Trophoblast cell (in vitro differentiated cells and primary cell): ENCODE measurements around the gene GPATCH3.
A peak's percentile ranks its signal among the peaks of the same experiment; 100 is the strongest.

ENCODE experiments used
- DNase-seq, 2 donors: peaks; one replicate each; pipeline ENCODE4 v3.0.0-alpha.2; 2016
- H2AFZ ChIP-seq: 2 replicates; pipeline ENCODE4 v1.6.1; 2013; ENCODE audit warnings: low read length, moderate library complexity, mild to moderate bottlenecking; ENCODE audit not compliant: insufficient read depth, poor library complexity
- H2AK5ac ChIP-seq: 2 replicates; pipeline ENCODE4 v1.6.1; 2013; ENCODE audit warnings: mild to moderate bottlenecking, low read length
- H2BK120ac ChIP-seq: 2 replicates; pipeline ENCODE4 v1.6.1; 2013; ENCODE audit warnings: low read length, mild to moderate bottlenecking, moderate library complexity; ENCODE audit not compliant: insufficient read depth, poor library complexity
- H2BK12ac ChIP-seq: 2 replicates; pipeline ENCODE4 v1.6.1; 2013; ENCODE audit warnings: mild to moderate bottlenecking, low read length, moderate library complexity
- H2BK5ac ChIP-seq: 2 replicates; pipeline ENCODE4 v1.6.1; 2013; ENCODE audit warnings: low read length, low read depth, moderate library complexity, mild to moderate bottlenecking; ENCODE audit not compliant: poor library complexity
- H3K14ac ChIP-seq: 2 replicates; pipeline ENCODE4 v1.6.1; 2013; ENCODE audit warnings: mild to moderate bottlenecking, low read length
- H3K18ac ChIP-seq: 2 replicates; pipeline ENCODE4 v1.6.1; 2013; ENCODE audit warnings: mild to moderate bottlenecking, low read length
- H3K23ac ChIP-seq: 2 replicates; pipeline ENCODE4 v1.6.1; 2013; ENCODE audit warnings: low read length
- H3K27ac ChIP-seq: 2 replicates; pipeline ENCODE4 v1.5.1; 2013; ENCODE audit warnings: low read depth, mild to moderate bottlenecking, inconsistent platforms, low read length, moderate library complexity
- H3K27me3 ChIP-seq: 2 replicates; pipeline ENCODE4 v1.6.1; 2013; ENCODE audit warnings: inconsistent platforms, mild to moderate bottlenecking, low read length, moderate library complexity; ENCODE audit not compliant: insufficient read depth
- H3K36me3 ChIP-seq, 2 experiments: 1 replicate in 1 of 2; 2 replicates in 1 of 2; pipeline ENCODE4 v1.6.1; 2013; ENCODE audit warnings: low read length in 2 of 2, mild to moderate bottlenecking in 2 of 2, moderate library complexity in 1 of 2; ENCODE audit not compliant: insufficient read depth in 2 of 2, control insufficient read depth in 1 of 2
- H3K4ac ChIP-seq: 2 replicates; pipeline ENCODE4 v1.6.1; 2013; ENCODE audit warnings: low read depth, mild to moderate bottlenecking, low read length, moderate library complexity
- H3K4me1 ChIP-seq, 2 experiments: 1 replicate in 1 of 2; 2 replicates in 1 of 2; pipeline ENCODE4 v1.6.1; 2013; ENCODE audit warnings: low read length in 2 of 2, mild to moderate bottlenecking in 2 of 2, moderate library complexity in 1 of 2; ENCODE audit not compliant: insufficient read depth in 2 of 2, control insufficient read depth in 1 of 2
- H3K4me2 ChIP-seq: 2 replicates; pipeline ENCODE4 v1.6.1; 2013; ENCODE audit warnings: inconsistent platforms, mild to moderate bottlenecking, low read length, moderate library complexity
- H3K4me3 ChIP-seq: 2 replicates; pipeline ENCODE4 v1.5.1; 2013; ENCODE audit warnings: mild to moderate bottlenecking, low read depth, low read length, inconsistent platforms
- H3K79me1 ChIP-seq: one replicate; pipeline ENCODE4 v1.6.1; 2013; ENCODE audit warnings: low read length
- H3K79me2 ChIP-seq: 2 replicates; pipeline ENCODE4 v1.6.1; 2013; ENCODE audit warnings: low read length, mild to moderate bottlenecking; ENCODE audit not compliant: control insufficient read depth, insufficient read depth, poor library complexity
- H3K9ac ChIP-seq: 2 replicates; pipeline ENCODE4 v1.6.1; 2013; ENCODE audit warnings: mild to moderate bottlenecking, low read length
- H3K9me3 ChIP-seq: 2 replicates; pipeline ENCODE4 v1.6.1; 2013; ENCODE audit warnings: low read depth, mild to moderate bottlenecking, control low read depth, inconsistent platforms, low read length; ENCODE audit not compliant: insufficient read depth
- H4K12ac ChIP-seq: 2 replicates; pipeline ENCODE4 v1.6.1; 2013; ENCODE audit warnings: low read depth, mild to moderate bottlenecking, low read length, moderate library complexity
- H4K8ac ChIP-seq: 2 replicates; pipeline ENCODE4 v1.6.1; 2013; ENCODE audit warnings: low read depth, mild to moderate bottlenecking, low read length, moderate library complexity
- H4K91ac ChIP-seq: one replicate; pipeline ENCODE4 v1.6.1; 2013; ENCODE audit warnings: low read depth, mild to moderate bottlenecking, low read length, moderate library complexity
- WGBS: extraction: QIAGEN DNeasy Blood & Tissue Kit; methylation state at CpG from one replicate; pipeline ENCODE4 v1.1.7; 2013; ENCODE audit warnings: missing lambda C conversion rate; ENCODE audit not compliant: insufficient read length, insufficient coverage; ENCODE audit errors: extremely low coverage; 5-methylcytosine and 5-hydroxymethylcytosine counted together

GPATCH3 gene

DNA sequence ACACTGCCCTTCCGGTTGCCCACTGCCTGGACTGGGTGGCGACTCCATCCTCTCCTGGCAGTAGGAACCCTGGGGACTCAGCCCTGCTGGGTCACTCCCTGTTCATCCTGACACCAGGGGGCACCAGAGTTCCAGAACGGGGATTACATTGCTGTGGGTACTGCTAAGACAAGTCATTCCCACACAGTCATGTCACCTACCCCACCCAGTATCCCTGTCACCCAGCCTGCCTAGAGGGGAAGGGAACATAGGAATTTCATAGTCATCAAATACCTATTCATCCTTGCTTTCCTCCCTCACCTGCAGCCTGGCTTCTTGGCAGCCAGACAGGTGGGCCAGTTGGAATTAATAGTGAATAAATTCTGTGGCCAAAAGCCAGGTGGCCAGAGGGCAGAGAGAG, 47.1 kb downstream of the GPATCH3 start:
- Histone ChIP-seq H3K4me3 (no peak overlapping the region), H3K23ac (no peak overlapping the region), H3K4ac (no peak overlapping the region), H2AK5ac (no peak overlapping the region), H4K8ac (no peak overlapping the region), H3K9me3 (peaks cover 2% of the 10 kb centered on the region), H4K91ac (no peak overlapping the region), H3K79me2 (no peaks in the 10 kb centered on the region), H2BK5ac (no peak overlapping the region), H3K9ac (no peak overlapping the region), H3K18ac (no peak overlapping the region), H2BK12ac (no peak overlapping the region), H3K4me1 (peaks cover 15 to 18% of the 10 kb centered on the region in 2 experiments), H3K27ac (no peak overlapping the region), H4K12ac (peak overlapping the region; percentile 46), H3K27me3 (no peaks in the 10 kb centered on the region), H3K14ac (no peak overlapping the region), H3K79me1 (peaks cover 4% of the 10 kb centered on the region), H2AFZ (no peak overlapping the region), H3K4me2 (no peak overlapping the region), H3K36me3 (peaks cover 72 to 75% of the 10 kb centered on the region in 2 experiments), H2BK120ac (no peak overlapping the region)
- DNase-seq: peak; percentile 91 to 95
- no CpG with 5 or more reads among the region's 3 CpGs for WGBS

DNA sequence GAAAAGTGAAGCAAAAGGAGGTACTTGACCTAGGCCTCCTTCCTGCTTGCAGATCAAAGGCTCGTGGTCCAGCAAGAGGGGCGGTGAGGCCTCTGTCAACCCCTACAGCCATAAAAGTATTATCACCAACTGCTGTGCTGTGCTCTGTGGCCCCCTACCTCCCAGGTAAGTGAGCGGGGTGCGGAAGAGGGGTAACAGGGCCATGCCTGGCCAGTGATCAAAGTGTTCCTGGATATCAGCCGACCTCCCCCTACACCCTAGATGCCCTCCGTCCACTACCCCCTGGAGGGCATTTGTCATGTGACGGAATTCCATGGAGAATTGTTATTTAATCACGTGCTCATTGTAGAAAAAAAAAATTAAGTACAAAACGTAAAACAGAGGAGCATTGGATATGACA, 47.6 kb downstream of the GPATCH3 start:
- Histone ChIP-seq H3K18ac (no peak overlapping the region), H3K4me1 (peaks cover 12 to 14% of the 10 kb centered on the region in 2 experiments), H3K27me3 (no peaks in the 10 kb centered on the region), H3K14ac (no peak overlapping the region), H3K79me2 (no peaks in the 10 kb centered on the region), H2AK5ac (no peak overlapping the region), H4K8ac (no peak overlapping the region), H3K4me2 (no peak overlapping the region), H3K4me3 (no peak overlapping the region), H2BK120ac (no peak overlapping the region), H2BK12ac (no peak overlapping the region), H2AFZ (no peak overlapping the region), H3K4ac (no peak overlapping the region), H2BK5ac (no peak overlapping the region), H3K23ac (no peak overlapping the region), H3K36me3 (peaks cover 72 to 77% of the 10 kb centered on the region in 2 experiments), H3K27ac (no peak overlapping the region), H3K9me3 (peaks cover 2% of the 10 kb centered on the region), H3K79me1 (peaks cover 4% of the 10 kb centered on the region), H3K9ac (no peak overlapping the region), H4K12ac (no peak overlapping the region), H4K91ac (no peak overlapping the region)
- DNase-seq: no peak
- no CpG with 5 or more reads among the region's 9 CpGs for WGBS

- no peak overlapping the region for H4K12ac ChIP-seq
- H3K27me3 ChIP-seq: no peaks in the 10 kb centered on the region
- H3K4me2 ChIP-seq: no peak overlapping the region
- H3K14ac ChIP-seq: no peak overlapping the region
- H3K27ac ChIP-seq: no peak overlapping the region
- H3K4ac ChIP-seq: no peak overlapping the region
- H4K8ac ChIP-seq: no peak overlapping the region
- H2BK120ac ChIP-seq: no peak overlapping the region
- peaks cover 0 to 1% of the 10 kb centered on the region in 2 experiments for H3K4me1 ChIP-seq
- H4K91ac ChIP-seq: no peak overlapping the region
- WGBS: no CpG with 5 or more reads among the region's 12 CpGs
- no peak overlapping the region for H3K23ac ChIP-seq
- H2BK5ac ChIP-seq: no peak overlapping the region
- peak in 1 of 2 donors; percentile 14 for DNase-seq
- H3K79me2 ChIP-seq: no peaks in the 10 kb centered on the region
- H2AFZ ChIP-seq: no peak overlapping the region
- H2BK12ac ChIP-seq: no peak overlapping the region
- H3K79me1 ChIP-seq: no peaks in the 10 kb centered on the region
- H3K18ac ChIP-seq: no peak overlapping the region
- H3K4me3 ChIP-seq: no peak overlapping the region
- no peak overlapping the region for H2AK5ac ChIP-seq
- peaks cover under 1% of the 10 kb centered on the region for H3K9me3 ChIP-seq
- no peak overlapping the region for H3K9ac ChIP-seq
- peaks cover 71 to 79% of the 10 kb centered on the region in 2 experiments for H3K36me3 ChIP-seq
These were observed 49.1 kb downstream of the GPATCH3 start for GRCh38 chr1:26851106-26851684.

GRCh38 chr1:26848941-26849774, 51.1 kb downstream of the GPATCH3 start:
- Histone ChIP-seq H3K4me2 (no peak overlapping the region), H3K79me2 (no peaks in the 10 kb centered on the region), H3K14ac (no peak overlapping the region), H3K36me3 (peaks cover 58 to 66% of the 10 kb centered on the region in 2 experiments), H4K91ac (no peak overlapping the region), H4K8ac (no peak overlapping the region), H4K12ac (no peak overlapping the region), H3K4me1 (no peaks in the 10 kb centered on the region), H2BK5ac (no peak overlapping the region), H3K9ac (no peak overlapping the region), H2BK12ac (no peak overlapping the region), H2AFZ (no peak overlapping the region), H3K9me3 (no peaks in the 10 kb centered on the region), H3K23ac (no peak overlapping the region), H3K4me3 (no peak overlapping the region), H3K27me3 (no peaks in the 10 kb centered on the region), H3K18ac (no peak overlapping the region), H3K79me1 (no peaks in the 10 kb centered on the region), H3K4ac (no peak overlapping the region), H2AK5ac (no peak overlapping the region), H3K27ac (no peak overlapping the region), H2BK120ac (no peak overlapping the region)
- DNase-seq: no peak
- WGBS: no CpG with 5 or more reads among the region's 10 CpGs
